T-helper 17 cell (primary cell): ENCODE results near the gene MAP1LC3B2. TPM values are rescaled to one million over a fixed set of nuclear protein-coding genes. Genes with fewer than 3 reads are reported as not detected.

ENCODE experiments used
- ATAC-seq: fragments of 150-1000 bp; cut with Tn5 transposase; 2 replicates; pipeline ENCODE4 v1.10.0; 2021; ENCODE audit warnings: mild to moderate bottlenecking, moderate library complexity
- DNase-seq, 3 donors: peaks; one replicate each; pipeline versions ENCODE4 v3.0.0 to v3.0.0-alpha.2; 2020 to 2021
- H3K9me3 ChIP-seq: one replicate; pipeline ENCODE4 v1.7.0; 2013; ENCODE audit warnings: low read length, mild to moderate bottlenecking; ENCODE audit not compliant: control insufficient read depth, poor library complexity, severe bottlenecking
- H3K27ac Mint-ChIP-seq: one replicate; pipeline ENCODE4 v1.8.0; 2022; ENCODE audit warnings: mild to moderate bottlenecking, moderate library complexity, mixed read lengths
- H3K27me3 Mint-ChIP-seq: one replicate; pipeline ENCODE4 v1.8.0; 2022; ENCODE audit warnings: mixed read lengths
- H3K36me3 Mint-ChIP-seq: one replicate; pipeline ENCODE4 v1.8.0; 2022; ENCODE audit warnings: low read depth, mixed read lengths
- H3K4me1 Mint-ChIP-seq: one replicate; pipeline ENCODE4 v1.8.0; 2022; ENCODE audit warnings: mild to moderate bottlenecking, mixed read lengths
- H3K4me3 Mint-ChIP-seq: one replicate; pipeline ENCODE4 v1.8.0; 2022; ENCODE audit warnings: mild to moderate bottlenecking, moderate library complexity, mixed read lengths
- total RNA-seq, 4 donors: library from RNA in 2 of 4; stranded (reverse) in 2 of 4; gene quantifications; one replicate each; pipeline ENCODE4 v1.2.3 and lab custom pipeline; 2022 to 2026

Gene MAP1LC3B2
- total RNA-seq, 2 donors from 2014 or later = 0.89 to 2.7 TPM

DNA sequence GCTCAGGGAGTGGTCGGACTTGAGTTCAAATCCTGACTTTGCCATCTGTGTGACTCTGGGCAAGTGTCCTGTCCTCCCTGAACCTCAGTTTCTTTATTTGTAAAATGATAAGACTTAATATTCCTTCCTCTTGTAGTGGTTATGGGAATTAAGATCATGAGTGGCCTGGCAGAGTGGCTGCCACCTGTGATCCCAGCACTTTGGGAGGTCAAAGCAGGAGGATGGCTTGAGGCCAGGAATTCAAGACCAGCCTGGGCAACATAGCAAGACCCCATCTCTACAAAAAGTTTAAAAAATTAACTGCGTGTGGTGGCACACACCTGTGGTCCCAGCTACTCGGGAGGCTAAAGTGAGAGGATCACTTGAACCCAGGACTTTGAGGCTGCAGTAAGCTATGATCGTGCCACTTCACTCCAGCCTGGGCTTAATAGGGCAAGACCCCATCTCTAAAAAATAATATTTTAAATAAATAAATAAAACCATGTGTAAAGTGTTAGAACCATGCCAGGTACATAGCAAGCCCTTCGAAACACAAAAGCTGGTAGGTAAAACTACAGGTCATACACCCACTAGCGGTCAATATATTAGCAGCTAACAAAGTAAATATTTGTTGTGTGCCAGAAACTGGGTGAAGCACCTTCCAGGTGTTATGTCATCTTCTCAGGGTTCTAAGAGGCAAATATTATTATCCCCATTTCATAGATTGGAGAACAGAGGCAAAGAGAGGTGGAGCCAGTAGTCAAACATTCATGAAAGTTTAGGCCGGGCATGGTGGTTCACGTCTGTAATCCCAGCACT is 17.4 kb upstream of the MAP1LC3B2 start:
- DNase-seq = no peak
- Mint-ChIP-seq H3K4me1 (peaks cover 12% of the 10 kb centered on the region), H3K4me3 (no peak overlapping the region), H3K36me3 (no peaks in the 10 kb centered on the region), H3K27me3 (no peaks in the 10 kb centered on the region), H3K27ac (no peak overlapping the region)
- H3K9me3 ChIP-seq = no peaks in the 10 kb centered on the region
- no peak for ATAC-seq

DNA sequence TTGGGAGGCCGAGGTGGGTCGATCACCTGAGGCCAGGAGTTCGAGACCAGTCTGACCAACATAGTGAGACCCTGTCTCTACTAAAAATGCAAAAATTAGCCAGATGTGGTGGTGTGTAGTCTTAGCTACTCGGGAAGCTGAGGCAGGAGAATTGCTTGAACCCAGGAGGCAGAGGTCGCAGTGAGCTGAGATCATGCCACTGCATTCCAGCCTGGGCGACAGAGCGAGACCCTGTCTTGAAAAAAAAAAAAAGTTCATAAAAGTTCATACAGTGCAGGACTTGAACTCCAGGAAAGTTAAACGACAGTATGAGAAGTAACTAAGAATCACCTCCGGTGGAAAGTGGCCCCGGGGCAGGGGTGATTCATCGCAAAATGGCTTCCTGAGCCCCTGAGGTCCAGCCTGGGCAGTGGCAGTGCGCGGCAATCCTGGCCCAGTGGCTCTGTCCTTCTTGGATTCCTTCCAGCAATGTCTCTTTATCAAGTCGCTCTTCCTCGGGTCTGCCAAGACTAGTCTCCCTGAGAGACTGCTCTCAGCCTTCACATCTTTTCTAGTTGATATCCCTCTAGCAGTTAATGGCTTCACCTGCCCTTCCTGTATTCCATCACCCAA is 16.7 kb upstream of the MAP1LC3B2 start:
- H3K27me3 Mint-ChIP-seq = no peaks in the 10 kb centered on the region
- peaks cover 6% of the 10 kb centered on the region for H3K4me1 Mint-ChIP-seq
- no peak for DNase-seq
- no peak for ATAC-seq
- H3K4me3 Mint-ChIP-seq = no peak overlapping the region
- H3K9me3 ChIP-seq = no peaks in the 10 kb centered on the region
- no peaks in the 10 kb centered on the region for H3K36me3 Mint-ChIP-seq
- H3K27ac Mint-ChIP-seq = peak overlapping the region; percentile 67

DNA sequence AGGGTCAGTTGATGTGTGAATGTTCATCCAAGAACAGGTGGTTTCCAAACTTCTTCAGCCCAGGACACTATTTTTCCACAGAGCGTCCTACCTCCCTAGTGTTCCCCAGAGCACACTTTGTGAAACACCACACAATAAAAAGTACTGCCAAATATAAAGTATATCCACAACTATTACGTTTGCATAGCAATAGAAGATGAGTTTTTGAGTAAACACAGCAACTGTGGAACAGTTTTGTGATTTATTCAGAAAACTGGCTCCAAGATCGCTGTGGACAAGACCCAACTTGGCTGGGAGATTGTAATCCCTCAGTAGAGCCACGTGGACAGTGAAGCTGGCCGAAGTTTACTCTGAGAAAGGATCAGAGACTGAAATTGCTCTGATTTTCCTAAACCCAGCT is 14.5 kb upstream of the MAP1LC3B2 start:
- H3K4me1 Mint-ChIP-seq = peaks cover 2% of the 10 kb centered on the region

DNA sequence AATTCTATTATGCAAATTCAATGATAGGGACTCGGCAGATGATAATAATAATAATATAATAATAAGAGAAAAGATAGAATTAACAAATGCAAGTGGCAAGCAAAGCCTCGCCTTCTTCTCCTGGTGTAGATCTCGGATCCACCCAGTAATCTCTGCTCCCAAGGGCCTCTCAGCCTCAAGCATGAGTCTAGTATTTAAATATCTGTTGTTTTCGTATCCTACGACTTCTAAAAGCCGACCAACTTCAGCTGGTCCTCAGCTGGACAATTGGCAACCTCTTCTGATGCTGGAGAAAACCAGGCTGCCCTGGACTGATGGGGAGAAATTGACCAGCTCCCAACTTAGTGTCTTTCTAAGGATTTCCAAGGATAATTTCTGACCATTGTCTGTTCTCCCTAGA is 14.0 kb upstream of the MAP1LC3B2 start:
- no peaks in the 10 kb centered on the region for H3K36me3 Mint-ChIP-seq
- H3K4me3 Mint-ChIP-seq = no peak overlapping the region
- H3K27me3 Mint-ChIP-seq = no peaks in the 10 kb centered on the region
- DNase-seq = no peak
- peaks cover 2% of the 10 kb centered on the region for H3K4me1 Mint-ChIP-seq
- H3K9me3 ChIP-seq = no peaks in the 10 kb centered on the region
- no peak for ATAC-seq
- H3K27ac Mint-ChIP-seq = no peak overlapping the region

More for the DNA sequence above, 14.5 kb upstream of the MAP1LC3B2 start:
- Mint-ChIP-seq H3K4me3 (no peak overlapping the region), H3K36me3 (no peaks in the 10 kb centered on the region), H3K27ac (no peak overlapping the region), H3K27me3 (no peaks in the 10 kb centered on the region)
- no peaks in the 10 kb centered on the region for H3K9me3 ChIP-seq
- DNase-seq (no peak), ATAC-seq (no peak)

DNA sequence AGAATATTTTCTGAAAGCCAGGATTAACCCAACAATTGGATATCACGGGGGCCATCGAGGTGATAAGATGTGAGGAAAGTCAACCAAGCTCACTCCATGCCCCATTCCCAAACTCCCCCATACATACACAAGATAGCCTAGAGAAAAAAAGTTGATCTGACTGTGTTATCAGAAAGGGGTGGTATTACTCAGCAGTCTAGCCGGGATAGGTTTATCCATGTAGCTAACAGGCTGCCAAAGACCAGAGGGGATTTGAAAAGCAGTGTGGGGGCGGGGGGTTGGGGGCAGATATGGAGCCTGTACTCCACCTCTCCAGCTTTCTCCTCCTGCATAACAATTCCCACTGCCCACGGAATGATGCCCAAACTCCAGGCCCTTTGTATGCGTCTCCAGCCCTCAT is 13.2 kb upstream of the MAP1LC3B2 start:
- DNase-seq = no peak
- no peaks in the 10 kb centered on the region for H3K9me3 ChIP-seq
- H3K27me3 Mint-ChIP-seq = no peaks in the 10 kb centered on the region
- ATAC-seq = no peak
- no peak overlapping the region for H3K4me3 Mint-ChIP-seq
- no peaks in the 10 kb centered on the region for H3K36me3 Mint-ChIP-seq
- H3K27ac Mint-ChIP-seq = no peak overlapping the region
- peaks cover 2% of the 10 kb centered on the region for H3K4me1 Mint-ChIP-seq

DNA sequence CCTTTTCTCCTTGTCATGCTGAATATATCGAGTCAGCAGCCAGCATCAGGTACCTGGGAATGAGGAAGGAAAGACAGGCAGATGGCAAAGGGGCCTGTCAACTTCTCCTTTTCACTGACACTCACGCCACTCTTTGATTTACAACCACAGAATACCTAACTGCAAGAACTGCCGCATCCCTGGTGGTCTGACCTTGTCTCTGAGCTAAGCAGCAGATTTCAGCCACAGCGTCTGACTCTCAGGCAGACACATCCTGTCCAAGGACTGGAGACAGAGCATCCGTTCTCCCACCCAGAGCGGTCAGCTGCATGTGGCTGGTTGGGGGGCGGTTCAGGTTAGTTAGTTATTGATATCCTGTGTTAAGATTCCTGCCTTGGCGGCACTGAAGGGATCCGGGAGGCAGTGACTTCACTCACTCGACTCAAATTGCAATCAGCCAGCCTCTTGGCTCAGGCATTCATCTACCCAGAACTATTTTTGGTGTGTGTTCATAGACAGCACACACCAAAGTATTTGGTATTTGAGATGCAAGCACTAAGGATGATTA is 11.2 kb upstream of the MAP1LC3B2 start:
- Mint-ChIP-seq H3K36me3 (no peaks in the 10 kb centered on the region), H3K4me3 (no peak overlapping the region), H3K27ac (no peak overlapping the region), H3K27me3 (no peaks in the 10 kb centered on the region), H3K4me1 (peaks cover under 1% of the 10 kb centered on the region)
- ATAC-seq (peak; percentile 27), DNase-seq (no peak)
- H3K9me3 ChIP-seq = no peaks in the 10 kb centered on the region

DNA sequence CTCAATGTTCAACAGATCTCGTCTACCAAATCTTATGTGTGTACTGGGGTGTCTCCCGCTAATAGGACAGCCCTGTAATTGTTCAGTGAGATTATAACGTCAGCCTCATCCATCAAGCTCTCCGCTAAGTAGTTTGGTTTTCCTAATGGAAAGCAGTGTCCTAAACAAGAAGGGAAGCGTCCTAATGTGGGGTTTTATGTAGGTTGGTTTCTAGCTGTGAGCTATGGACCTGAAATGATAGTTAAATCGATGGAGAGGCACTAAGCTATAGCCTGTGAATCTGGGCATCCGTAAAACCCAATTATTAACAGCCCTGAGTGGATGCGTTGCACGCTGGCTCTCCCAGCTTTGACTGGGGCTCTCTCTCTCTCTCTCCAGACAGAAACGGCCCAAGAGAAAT is 9.2 kb upstream of the MAP1LC3B2 start:
- Mint-ChIP-seq H3K4me3 (no peak overlapping the region), H3K4me1 (no peaks in the 10 kb centered on the region), H3K36me3 (no peaks in the 10 kb centered on the region), H3K27ac (no peak overlapping the region), H3K27me3 (no peaks in the 10 kb centered on the region)
- H3K9me3 ChIP-seq = no peaks in the 10 kb centered on the region
- DNase-seq (no peak), ATAC-seq (no peak)

DNA sequence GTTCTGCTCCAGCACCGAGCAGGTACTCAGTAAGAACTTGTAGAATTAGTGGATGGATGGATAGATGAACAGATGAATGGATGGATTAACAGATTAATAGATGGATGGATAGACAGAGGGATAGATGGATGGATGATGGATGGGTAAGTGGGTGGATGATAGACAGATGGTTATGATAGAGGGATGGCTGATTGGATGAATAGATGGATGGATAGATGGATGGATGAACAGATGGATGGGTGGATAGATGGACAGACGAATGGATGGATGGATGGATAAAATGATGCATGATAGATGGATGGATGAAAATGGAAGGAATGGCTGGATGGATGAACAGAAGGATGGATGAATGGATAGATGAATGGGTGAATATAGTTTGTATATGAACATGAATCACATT is 8.0 kb upstream of the MAP1LC3B2 start:
- H3K27ac Mint-ChIP-seq = no peak overlapping the region
- no peak overlapping the region for H3K4me3 Mint-ChIP-seq
- no peaks in the 10 kb centered on the region for H3K36me3 Mint-ChIP-seq
- DNase-seq = no peak
- ATAC-seq = no peak
- no peaks in the 10 kb centered on the region for H3K4me1 Mint-ChIP-seq
- no peaks in the 10 kb centered on the region for H3K9me3 ChIP-seq
- no peaks in the 10 kb centered on the region for H3K27me3 Mint-ChIP-seq

DNA sequence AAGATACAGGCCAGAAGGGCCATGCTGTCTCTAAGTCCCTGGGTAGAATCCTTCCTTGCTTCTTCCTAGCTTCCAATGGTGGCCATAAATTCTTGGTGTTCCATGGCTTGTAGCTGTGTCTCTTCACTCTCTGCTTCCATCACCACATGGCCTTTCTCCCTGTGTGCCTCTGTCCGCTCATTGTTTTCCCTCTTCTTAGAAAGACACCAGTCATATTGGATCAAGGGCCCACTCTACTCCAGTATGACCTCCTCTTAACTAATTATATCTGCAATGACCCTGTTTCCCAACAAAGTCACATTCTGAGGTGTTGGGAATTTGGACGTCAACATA is 7.6 kb upstream of the MAP1LC3B2 start:
- H3K27ac Mint-ChIP-seq = no peak overlapping the region
- H3K27me3 Mint-ChIP-seq = no peaks in the 10 kb centered on the region
- H3K4me1 Mint-ChIP-seq = no peaks in the 10 kb centered on the region
- no peak for ATAC-seq
- DNase-seq = no peak
- H3K4me3 Mint-ChIP-seq = no peak overlapping the region
- H3K36me3 Mint-ChIP-seq = no peaks in the 10 kb centered on the region
- no peaks in the 10 kb centered on the region for H3K9me3 ChIP-seq

DNA sequence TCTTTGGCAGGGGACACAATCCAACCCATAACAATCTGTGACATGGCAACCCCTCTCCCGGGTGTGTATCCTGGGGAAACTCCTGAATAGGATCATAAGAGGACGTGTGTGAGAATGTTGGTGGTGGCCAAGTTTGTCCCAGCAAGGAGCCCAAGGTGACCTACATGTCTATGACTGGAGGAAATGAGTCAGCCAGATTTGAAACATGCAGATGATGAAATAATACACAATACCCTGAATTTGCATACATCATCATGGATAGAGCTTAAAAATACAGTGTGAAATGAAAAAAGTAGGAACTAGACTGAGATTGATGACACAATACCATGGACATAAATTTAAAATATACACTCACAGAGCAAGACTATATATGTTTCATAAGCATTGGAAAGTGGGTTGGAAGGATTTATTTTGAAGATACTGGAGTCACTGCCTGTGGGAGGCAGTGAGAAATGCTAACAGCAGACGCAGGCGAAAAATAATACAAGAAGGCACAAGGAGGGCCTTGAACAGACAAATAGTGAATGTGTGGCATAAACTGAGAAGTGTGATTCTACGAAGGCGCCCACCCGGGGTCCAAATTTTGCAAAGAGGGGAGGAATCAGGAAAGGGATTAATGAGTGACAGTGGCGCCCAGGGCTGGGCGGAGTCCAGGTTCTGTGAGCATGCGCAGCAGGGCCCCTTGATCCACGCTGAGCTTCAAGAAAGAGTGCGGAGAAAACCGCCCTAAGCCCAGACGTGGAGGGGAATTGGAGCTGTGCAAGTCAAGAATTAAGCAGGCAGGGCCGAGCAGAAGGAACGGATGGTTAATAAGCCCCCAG is 7.0 kb upstream of the MAP1LC3B2 start:
- no peak for DNase-seq
- no peaks in the 10 kb centered on the region for H3K4me1 Mint-ChIP-seq
- no peak overlapping the region for H3K27ac Mint-ChIP-seq
- no peaks in the 10 kb centered on the region for H3K9me3 ChIP-seq
- no peaks in the 10 kb centered on the region for H3K36me3 Mint-ChIP-seq
- no peak overlapping the region for H3K4me3 Mint-ChIP-seq
- peak; percentile 21 for ATAC-seq
- H3K27me3 Mint-ChIP-seq = no peaks in the 10 kb centered on the region

DNA sequence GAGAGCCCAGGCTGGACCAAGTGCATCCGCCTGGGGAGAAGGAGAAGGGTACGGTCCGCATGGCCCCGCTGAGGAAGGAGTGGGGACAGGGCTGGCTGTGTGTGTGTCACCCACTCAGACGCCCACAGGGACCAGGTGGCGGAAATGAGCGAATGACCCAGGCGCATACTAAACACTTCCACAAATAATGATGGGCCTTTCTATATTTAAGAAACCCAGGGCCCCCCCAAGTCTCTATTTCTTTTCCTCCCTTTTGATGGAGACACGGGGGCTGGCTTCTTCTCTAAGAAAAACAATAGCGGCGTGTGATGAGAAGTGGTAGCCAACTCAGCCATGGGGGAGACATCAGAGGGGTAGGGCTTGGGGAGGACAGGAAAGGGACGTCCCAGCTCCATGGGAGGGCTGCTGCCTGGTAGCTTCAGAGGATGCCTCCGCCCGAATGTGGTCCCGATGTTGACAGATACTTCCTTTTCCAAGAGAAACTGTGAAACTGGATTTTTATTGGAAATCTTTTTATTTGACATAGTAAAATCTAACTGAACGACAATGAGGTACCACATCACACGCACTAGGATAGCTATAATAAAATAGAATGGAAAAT is 6.3 kb upstream of the MAP1LC3B2 start:
- no peak for ATAC-seq
- Mint-ChIP-seq H3K27ac (no peak overlapping the region), H3K36me3 (no peaks in the 10 kb centered on the region)

DNA sequence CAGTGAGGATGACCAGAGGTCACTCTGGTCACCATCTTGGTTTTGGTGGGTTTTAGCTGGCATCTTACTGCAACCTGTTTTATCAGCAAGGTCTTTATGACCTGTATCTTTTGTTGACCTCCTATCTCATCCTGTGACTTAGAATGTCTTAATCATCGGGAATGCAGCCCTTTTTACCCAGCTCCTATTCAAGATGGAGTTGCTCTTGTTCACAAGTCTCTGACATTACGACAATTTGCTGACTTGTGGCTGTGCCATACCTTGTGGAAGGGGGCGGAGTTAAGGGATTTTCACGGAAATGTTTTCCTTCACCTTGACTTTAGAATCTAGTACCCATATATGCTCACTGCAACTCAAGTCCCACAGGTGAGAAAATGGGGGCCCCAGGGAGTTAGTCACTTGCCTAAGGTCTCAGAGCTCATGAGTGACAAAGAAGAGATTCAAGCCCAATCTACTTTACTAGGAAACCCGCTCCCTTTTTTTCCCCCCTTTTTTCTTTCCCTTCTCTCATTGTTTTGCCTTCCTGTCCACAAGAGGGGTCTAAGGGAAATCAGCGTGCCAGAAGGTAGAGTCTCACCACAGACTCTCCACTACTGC is 2.7 kb upstream of the MAP1LC3B2 start:
- no peak overlapping the region for H3K27ac Mint-ChIP-seq
- peaks cover 16% of the 10 kb centered on the region for H3K4me1 Mint-ChIP-seq

More for the DNA sequence above, 6.3 kb upstream of the MAP1LC3B2 start:
- Mint-ChIP-seq H3K4me1 (no peaks in the 10 kb centered on the region), H3K27me3 (no peaks in the 10 kb centered on the region), H3K4me3 (no peak overlapping the region)
- H3K9me3 ChIP-seq = no peaks in the 10 kb centered on the region
- no peak for DNase-seq

More for the DNA sequence above, 2.7 kb upstream of the MAP1LC3B2 start:
- DNase-seq = no peak
- ATAC-seq = no peak
- no peaks in the 10 kb centered on the region for H3K9me3 ChIP-seq
- Mint-ChIP-seq H3K27me3 (no peaks in the 10 kb centered on the region), H3K36me3 (no peaks in the 10 kb centered on the region), H3K4me3 (no peak overlapping the region)
